Stimulated activated CD4-positive, alpha-beta T cell treated with anti-CD3 and anti-CD28 coated beads, Interleukin-12 subunit alpha, Interleukin-12 subunit beta, amount 100 ng/mL, for 4 hours (primary cell): ENCODE data around the gene JAKMIP1.

Source experiments
- DNase-seq: peaks from one replicate; pipeline ENCODE4 v3.0.0-alpha.2; 2020

The JAKMIP1 gene

DNA sequence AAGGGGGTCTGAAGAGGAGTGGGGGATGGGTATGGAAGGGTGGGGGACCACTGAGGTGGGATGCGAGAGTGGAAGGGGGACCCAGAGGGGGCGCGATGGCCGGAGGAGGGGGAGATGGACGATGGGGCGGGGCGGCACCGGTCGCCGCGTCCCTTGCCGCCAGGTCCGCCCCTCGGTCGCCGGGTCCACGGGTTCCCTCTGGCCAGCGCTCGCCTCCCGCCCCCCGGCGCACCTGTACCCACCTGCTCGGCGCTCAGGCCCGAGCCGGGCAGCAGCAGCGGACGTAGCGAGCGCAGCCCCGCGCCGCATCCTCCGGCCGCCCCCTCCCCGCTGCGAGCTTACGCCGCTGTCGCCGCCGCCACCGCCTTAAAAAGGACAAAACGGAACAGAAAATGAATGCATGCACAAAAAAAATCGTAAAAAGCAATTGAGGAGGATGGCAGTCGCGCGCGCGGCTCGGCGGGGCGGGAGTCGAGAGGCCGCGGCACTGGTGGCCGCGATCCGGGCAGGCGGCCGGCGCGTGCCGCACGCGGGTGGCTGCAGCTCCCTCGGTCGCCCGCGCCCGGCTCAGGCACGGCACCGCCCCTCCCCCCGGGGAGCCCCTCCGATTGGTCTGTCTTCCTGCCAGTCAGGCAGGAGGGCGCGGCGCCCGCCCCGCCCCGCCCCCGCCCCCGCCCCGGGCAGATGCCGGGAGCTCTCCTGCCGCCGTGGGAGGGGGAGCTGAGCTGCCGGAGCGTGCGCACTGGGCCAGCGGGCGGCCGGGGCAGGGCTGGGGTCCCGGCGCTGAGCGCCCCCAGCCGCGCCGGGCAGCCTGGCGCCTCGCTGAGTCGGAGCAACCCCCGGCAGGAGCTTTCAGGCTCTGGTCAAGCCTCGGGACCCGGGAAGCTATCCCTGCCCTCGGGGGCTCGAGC is at the start of gene JAKMIP1:
Gene JAKMIP1 (minus strand): TSS at position 539 of the 911 bp plus-strand sequence. CDS start 87,699 bp downstream, outside the sequence.
- peak; percentile 79 for DNase-seq

DNA sequence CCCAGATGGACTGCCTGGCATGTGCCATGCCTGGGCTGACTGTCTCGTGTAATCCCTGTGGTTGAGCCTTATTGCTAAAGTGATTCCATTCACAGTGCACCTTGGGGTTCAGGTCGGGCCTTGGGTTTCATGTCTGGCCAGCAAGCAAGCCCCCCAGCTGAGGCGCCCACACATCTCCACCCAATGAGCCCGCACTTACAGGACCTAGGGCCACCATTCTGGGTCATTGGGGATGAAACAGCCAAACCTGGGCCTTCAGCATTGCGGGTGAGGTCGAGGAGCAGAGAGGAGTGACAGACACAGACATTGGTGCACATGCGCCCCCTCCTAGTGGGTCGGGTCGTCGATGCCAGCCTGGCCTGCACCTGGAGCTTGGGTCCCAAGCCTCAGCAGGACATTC is 48.0 kb upstream of the JAKMIP1 start:
- DNase-seq: no peak

DNA sequence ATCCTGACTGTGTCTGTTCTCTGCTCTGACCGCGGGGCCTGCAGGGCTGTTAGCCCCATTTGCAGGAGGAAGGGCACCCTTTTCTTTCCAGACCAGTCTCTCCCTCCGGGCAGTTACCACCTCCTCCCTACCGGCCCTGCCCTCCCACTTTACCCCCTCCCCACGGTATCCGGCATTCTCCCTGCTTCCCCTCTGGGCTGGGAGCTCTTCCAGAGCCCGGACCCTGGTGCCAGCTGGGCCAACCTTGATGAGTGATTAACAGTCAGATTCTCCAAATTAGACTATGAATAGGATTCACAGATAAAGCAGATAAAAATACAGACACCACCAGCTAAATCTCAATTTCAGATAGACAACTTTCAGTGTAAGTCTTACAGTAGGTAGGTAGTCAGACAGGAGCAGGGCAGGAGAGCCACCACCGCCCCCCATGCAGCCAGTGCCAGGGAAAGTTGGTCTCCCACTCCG is 45.9 kb upstream of the JAKMIP1 start:
- no peak for DNase-seq

DNA sequence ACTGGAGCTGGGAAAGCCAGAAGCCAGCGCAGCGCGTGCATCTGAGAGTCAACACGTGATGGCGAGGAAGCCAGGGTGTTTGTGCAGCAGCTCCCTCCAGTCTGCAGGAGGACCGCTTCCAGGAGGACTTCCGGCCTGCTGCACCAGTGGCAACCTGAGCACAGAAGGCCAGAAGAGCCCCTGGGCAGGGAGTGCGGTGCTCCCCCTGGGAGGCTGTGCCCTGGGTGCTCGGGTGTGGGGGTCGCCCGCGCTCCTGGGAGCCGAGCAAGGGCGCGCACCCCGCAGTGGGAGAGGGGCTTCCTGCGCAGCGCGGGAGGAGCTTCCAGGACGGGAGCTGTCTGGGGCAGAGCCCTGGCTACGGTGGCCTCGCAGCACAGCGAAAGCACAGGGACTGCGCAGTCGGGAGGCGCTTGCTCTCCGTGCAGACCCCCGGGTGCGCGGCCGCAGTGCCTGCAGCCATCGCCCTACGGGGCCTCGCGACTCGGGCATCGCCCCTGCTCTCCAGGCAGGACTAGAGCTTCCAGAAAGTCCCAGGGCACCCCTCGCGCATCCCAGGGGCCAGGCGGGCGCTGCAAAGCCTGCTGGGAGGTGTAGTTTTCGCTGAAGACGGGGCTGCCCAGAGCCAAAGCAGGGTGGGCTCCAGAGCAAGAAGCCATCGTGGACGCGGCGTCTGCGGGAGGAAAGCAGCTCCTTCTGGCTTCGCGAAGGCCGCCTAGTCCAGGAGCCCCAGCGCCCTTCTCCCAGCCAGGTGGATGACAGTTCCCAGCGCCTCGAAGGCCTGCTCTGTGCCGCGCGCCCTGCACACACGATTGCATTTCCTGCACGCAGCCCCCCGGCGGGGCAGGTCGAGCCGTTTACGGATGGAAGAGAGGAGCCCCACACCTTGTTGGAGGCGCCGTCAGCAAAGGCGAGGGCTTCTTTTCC is 45.2 kb upstream of the JAKMIP1 start:
- no peak for DNase-seq

DNA sequence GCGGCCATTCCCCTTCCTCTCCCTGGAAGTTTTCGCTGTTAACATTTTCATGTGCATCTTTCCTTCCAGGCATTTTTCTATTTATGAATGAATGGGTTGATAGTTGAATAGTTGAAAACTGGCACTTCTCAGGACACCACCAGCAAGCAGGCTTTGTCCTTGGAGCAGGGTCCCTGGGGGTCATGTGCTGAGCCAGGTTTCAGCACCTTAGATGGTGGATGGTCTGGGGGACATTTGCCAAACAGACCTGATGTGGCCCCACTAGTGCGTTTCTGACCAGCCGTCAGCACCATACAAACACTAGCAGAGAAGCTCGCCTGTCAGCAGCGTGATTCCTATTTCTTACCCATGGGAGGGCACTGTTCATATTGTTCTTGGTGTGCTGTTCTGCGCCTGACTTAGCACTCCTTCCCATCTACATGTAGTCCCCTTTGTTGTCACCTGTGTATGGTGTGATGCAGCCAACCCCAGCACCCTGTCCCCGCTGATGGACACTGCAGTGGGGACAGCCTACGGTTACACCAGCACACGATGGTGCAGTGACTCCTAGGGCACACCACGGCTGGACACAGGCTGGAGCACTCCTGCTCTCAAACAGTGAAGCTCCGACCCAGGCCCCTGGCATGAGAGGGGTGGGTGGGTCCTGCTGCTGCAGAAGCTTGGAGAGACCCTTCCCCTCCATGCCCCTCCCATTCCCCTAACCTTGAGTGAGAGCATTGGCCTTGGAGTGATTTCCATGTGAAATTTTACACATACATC is 42.1 kb upstream of the JAKMIP1 start:
- DNase-seq: no peak

DNA sequence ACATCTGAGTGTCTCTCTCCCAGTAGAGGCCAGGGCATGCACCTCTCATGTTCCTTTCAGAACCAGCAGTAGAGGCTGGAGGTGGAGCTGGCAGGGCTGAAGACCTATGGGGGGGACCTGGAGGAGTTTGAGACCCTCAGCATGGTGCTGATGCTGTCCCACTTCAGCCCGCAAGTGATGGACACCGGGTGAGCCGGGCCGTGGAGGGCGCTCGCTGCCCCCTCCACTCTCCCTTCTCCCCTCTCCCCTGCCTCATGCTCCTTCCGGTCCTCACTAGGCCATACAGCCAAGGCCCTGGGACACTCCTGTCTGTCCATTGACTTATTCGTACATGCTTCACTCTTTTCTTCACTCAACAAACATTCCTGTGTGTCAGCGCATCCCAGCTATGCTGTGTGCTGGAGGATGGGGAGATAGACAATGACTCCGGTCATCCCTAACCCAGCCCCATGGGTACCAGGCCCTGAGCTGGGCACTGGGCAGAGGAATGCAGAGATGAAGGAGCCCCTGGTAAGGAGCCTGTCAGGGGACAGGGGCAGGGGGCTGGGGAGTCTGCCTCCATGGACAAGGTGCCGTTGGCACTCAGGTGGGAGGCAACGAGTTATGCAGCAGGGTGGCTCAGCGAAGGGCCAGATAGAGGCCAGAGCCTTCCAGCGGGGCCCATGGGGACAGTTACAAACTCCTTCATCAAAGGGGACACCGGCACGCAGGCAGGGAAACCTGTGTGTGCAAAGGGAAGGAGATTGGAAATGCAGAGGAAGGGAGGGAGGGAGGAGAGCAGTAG is 40.9 kb upstream of the JAKMIP1 start:
- no peak for DNase-seq

DNA sequence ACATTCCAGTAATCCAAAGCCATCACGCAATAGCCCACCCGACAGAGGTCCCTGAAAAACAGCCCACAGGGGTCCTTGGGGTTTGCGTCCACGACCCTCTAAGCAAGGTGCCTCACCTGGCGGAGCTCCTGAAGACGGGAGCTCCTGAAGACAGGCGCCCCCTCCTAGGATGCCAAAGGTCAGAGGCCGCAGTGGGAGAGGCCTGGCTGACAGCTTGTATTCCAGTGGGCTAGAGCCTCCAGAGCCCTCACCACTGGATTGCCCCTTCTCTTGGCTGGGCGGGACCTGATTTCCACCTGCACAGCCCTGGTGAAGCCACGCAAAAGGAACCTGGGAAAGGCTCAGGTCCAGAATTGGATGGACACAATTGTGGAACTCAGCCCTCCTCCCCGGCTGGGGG is 39.6 kb upstream of the JAKMIP1 start:
- no peak for DNase-seq

DNA sequence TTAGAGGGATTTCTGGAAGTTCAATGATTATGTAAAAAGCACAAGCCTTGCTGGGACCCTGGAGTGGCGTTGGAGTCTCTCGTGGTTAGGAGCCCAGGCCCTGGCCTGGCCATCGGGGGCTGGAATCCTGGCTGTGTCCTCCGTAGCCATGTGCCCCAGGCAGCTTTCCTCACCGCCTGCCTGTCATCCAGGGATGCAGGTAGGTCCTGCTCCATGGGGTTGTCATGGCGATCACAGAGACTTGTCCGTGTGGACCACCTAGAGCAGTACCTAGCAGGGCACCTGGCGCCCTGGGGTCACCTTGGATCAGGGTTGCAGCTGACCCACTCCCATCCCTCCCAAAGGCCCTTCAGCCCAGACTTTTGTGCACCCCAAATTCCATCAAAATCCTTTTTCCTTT is 39.1 kb upstream of the JAKMIP1 start:
- DNase-seq: no peak

DNA sequence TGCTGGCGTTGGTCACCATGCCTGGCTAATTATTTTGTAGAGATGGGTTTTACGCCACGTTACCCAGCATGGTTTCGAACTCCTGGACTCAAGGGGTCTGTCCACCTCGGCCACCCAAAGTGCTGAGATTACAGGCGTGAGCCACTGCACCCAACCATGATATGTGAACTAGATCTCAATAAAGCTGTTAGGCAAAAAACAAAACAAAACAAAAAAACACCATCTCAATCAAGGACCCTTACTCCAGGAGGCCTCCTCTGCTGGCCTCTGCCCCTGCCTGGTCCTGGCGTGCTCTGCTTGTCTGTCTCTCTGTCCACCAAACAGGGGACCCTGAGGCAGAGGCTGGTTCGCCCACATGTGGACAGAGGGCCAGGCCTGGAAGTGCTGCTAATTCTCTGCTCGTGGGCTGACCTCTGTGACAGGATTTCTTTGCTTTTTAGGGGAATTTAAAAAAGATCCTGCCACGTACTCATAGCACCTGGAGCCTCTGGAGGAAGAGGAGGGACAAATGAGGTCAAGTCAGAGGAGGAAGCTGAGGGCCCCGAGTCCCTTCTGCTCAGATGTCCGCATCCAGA is 36.6 kb upstream of the JAKMIP1 start:
- no peak for DNase-seq

DNA sequence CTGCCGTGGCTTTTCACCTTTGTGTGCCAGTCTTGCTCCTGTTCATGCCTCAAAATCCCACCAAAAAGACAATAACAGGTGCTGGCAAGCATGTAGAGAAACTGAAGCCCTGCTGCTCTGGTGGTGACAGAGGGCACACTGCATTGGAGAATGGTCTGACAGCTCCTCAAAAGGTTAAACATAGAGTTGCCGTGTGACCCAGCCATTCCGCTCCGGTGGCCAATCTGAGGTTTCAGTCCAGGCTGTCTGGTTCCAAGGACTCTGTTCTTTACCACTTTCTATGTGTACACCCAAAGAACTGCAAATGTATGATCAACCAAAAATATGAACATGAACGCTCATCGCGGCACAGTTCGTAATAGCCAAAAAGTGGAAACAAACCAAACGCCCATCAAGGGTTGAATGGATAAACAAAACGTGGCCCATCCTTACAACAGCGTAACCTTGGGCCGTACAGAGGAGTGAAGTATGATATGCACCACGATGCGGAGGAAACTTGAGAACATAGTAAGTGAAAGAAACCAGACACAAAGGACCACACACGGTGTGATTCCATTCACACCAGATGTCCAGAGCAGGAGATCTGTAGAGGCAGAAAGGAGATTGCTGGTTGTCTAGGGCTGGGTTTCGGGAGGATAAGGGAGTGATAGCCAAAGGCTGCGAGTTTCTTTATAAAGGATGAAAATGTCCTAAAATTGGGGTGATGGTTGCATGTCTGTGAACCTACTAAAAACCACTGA is 35.7 kb upstream of the JAKMIP1 start:
- DNase-seq: no peak

DNA sequence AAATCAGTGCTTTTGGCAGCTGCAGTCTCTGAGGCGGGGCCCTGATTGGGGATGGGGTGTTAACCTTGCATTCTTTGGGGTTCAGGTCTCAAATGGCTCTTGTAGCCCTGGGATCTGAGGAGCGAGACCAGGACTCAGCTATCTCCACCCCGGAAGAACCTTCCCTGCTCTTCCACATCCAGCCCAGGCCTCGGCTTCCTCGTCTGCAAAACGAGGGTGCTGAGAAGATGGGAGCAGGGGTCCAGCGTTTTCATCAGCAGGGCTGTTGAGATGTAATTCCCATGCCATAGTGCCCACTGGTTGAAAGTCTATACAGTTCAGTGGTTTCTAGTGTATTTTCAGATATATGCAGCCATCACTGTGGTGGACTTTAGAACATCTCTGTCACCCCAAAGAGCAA is 34.7 kb upstream of the JAKMIP1 start:
- no peak for DNase-seq

DNA sequence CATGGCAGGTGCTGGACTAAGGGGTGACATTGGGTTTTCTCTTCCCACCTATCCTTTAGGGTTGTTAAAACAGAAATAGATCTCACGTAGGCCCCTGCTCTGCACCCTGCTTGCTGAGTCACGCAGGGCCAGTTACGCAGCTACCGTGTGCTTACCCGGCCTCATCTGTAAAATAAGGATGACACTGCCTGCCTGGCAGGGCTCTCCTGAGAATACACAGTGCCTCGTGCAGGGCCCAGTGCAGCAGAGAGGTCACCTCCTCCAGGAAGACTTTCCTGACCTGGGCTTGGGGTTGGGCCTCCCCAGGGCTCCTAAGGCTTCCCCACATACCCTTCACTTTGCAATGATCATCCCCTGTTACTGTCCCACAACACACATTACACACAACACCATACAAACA is 33.6 kb upstream of the JAKMIP1 start:
- DNase-seq: no peak

DNA sequence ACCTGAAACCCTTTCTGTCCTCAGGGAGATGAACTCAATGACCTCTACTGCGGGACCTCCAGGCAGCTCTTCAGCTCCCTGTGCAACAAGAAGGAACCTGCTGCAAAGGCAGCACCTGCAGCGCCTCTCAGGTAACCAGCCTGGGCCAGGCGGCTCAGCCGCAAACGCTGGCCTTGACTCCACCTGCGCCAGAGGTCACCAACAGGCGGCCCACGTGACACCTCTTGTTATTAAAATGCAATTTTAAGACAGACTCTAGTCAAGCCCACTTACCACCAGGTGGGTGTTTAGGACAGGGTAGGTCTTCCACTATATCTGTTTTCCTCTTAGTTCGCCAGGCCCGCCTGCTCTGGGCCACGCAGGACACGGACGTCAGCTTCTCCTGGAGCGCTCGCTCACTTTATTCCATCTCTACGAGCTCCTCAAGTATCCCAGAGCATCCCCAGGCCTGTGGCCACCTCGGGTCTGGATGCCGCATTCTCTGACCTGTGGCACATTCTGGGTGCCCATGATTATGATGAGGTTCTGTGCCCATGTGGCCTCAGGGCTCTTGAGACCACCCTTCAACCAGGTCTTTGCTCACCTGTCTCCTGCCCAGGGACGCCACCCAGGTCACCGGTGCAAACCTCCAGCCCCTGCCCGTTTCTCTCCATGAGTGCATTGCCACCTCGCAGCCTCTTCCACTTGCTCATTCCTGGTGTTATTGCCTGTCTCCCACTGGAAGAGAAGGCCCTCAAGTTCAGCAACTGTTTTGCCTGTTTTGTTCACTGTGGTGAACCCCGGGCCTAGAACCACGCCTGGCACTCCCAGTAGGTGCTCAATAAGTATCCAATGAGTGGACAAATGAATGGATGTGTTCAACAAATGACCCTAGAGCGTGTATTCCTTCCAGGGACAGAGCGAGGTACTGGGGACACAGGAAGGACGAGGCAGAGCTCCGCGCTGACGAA is 32.8 kb upstream of the JAKMIP1 start:
- no peak for DNase-seq

DNA sequence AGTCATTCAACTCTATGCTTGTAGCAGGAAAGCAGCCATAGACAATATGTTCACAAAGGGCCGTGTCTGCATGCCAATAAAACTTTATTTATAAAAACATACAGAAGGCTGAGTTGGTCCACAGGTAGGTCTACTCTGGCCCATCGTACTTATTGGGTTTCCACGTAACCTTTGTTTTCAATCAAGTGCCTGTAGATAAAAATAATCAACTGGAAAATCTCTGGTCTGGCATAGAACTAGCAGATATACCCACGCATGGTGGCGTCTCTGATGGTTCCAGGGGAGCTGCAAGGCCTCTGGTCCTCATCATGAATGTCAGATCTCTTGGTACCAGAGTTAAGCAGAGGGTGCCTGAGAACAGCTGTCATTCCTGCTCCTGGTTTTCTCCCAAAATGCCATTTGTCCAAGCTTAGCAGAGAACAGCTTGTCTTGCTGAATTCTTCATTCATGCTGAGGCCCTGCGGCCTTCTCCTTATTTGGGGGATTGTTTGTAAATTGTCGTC is 31.4 kb upstream of the JAKMIP1 start:
- no peak for DNase-seq

DNA sequence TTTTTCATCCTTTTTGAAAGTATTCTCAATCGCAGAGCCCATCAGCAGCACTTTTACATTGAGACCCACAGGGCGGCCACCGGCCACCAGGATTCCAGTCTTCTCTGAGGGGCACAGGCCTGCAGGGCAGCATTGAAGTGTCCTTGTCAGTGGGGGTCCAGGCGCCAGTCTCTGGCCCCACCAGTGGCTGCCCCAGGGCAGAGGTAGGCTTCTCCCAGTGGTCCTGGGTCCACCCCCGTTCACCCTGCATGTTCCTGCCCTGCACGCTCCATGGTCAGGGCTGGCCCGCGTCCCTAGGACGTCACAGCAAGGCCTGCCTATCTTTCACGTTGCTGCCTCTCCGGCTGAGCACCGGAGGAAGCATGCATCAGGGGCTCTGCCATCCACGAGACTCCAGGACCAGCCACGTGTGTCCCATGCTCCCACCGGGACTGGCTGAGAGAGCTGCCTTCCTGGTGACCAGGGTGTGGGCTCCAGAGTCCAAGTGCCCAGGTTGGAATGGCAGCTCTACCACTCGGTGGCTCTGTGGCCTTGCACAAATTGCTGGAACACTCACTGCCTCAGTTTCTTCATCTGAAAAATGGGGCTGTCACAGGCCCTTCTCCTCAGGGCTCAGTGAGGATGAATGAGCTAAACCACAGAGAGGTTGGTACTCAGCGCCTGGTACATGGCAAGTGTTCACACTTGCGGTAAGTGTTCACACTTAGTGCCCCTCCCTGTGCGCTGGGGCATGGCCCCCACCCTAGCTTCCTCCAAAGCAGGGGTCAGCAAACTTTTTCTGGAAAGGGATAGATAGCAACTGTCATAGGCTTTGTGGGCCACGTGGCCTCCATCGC is 30.7 kb upstream of the JAKMIP1 start:
- no peak for DNase-seq

DNA sequence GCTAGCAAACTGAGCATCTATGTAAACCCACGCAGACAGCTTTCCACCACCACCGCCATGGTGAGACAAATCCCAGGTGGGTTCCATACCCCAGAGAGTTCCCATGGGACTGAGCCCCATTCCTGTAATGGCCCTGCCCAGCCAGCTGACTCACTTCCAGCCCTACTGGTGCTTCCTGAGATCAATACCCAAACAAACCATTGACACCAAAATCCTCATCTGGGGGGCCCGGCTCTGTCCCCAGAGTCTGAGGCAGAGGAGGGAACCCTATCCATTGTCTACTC is 30.1 kb upstream of the JAKMIP1 start:
- no peak for DNase-seq

DNA sequence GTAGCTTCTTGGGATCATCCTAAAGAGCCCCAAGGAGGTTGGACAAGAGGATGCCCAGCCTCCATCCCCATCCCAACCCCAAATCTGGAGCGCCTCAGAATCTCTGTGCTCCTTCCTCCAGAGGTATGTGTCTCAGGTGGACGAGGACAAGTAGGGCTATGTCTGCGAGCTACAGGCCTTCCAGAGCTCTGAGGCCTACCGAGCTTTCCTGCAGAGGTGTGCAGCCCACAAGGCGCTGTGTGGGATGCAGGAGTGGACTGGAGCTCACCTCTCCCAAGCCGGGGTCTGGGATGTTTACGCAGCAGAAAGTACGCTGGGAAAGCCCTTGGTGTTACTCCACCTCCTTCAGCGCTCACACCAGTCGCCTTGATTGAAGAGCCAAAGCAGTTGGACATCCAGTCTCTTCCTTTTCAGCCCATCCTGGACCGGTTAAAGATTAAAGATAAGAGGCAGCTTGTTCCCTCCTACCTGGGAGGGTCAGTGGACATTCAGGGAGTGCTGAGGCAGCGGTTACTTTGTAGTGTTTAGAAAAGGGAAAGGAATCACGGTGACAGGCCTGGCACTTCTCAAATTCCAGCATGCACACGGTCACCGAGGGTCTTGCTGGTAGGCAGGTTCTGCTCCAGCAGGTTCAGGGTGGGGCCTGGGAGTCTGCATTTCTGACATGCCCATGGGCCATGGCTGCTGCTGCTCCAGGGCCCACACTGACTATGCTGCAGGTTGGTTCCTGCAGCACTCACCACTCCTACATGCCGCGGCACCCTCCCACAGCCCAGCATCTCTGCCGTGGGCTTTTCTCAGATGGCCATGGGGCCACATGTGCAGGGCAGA is 29.5 kb upstream of the JAKMIP1 start:
- DNase-seq: no peak

DNA sequence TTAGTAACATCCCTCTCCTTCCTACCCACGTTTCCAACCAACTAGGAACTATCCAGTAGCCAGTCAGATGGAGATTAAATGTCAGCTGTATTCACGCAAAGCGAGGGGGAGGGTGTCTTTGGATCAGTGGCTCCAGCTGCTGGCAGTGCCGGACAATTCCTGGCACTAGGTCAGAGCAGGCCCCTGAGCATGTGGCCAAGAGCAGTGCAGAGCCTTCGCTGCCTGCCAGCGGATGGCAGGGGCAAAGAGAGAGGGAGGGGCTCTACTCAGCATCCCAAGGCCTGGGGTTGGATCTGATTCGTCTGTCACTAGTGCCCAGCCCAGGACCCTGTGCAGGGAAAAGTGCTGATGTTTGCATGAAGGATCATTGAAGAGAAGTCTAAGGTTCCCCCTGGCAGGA is 28.7 kb upstream of the JAKMIP1 start:
- DNase-seq: no peak
